GM21825 (cell line): Measurements from ENCODE around the gene DNAJA4.
A peak's percentile ranks its signal among the peaks of the same experiment; 100 is the strongest.

Experiments used
- ATAC-seq: cut with Tn5 transposase; IDR thresholded peaks from one replicate; pipeline ENCODE4 v1.9.1; 2021; ENCODE audit warnings: mild to moderate bottlenecking, moderate library complexity; ENCODE audit not compliant: unreplicated experiment

Gene DNAJA4

GRCh38 chr15:78276064-78276943 is 11.9 kb downstream of the DNAJA4 start:
- no peak for ATAC-seq

GRCh38 chr15:78280319-78281072 is 16.1 kb downstream of the DNAJA4 start:
- ATAC-seq, result no peak

GRCh38 chr15:78282324-78282723 is 18.0 kb downstream of the DNAJA4 start:
- ATAC-seq, result no peak

DNA sequence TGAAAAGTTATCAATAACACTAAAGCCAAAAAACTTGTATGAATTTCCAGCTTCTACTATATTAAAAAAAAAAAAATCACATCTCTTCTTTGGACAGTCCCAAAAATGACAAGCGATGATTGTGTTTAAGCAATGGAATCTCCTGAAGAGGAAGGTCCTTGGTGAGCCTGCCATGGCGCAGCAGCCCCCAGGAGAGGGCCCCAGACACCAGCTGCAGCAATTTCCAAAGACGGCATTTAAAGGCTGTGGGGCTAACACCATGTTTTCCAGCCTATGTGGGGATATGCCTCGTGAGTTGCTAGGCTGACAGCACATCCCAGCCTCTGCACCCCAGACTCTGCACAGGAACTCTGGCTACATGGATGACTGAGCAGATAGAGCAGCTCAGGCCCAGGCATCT is 20.4 kb downstream of the DNAJA4 start:
- no peak for ATAC-seq

DNA sequence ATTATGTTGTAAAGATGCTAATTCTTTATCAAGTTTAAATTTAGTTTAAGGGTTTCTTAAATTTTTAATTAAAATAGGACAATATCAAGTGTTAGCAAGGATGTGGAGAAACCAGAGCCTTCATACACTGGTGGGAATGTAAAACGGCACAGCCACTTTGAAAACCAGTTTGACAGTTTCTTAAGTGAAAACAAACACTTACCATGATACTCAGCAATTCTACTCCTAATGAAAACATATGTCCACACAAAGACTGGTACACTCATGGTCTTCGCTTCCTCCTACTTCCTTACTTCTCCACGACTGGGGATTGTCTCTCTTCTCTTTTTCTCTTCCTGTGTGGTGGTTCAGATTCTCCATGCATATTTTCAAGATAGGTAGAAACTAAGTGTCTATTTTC is 25.9 kb downstream of the DNAJA4 start:
- no peak for ATAC-seq

- no peak for ATAC-seq
These were observed 26.7 kb downstream of the DNAJA4 start for GRCh38 chr15:78291052-78291451.

DNA sequence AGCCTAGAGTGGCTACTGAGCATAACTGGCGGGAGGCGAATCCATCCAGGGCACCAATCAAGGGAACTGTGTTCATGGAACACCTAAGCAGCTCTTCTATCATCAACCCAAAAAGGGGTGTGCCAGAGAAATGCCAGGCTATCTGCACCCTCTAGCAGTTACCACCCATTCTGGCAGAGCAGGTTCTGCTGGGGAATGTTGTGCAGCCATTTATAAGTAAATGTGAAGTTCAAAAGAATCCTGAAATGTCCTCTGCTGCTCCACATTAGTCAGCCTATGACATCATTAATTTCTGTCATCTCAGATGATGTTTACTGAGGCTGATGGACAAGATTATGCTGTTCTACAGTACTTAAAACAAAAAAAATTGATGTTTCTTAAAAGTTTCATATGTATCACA is 27.3 kb downstream of the DNAJA4 start:
- no peak for ATAC-seq

GRCh38 chr15:78292219-78292618 is 27.9 kb downstream of the DNAJA4 start:
- no peak for ATAC-seq

- peak; percentile 83 for ATAC-seq
These were observed 35.0 kb downstream of the DNAJA4 start, which contains the start of gene SKIC8 for GRCh38 chr15:78299101-78299930. Gene SKIC8 (minus strand): TSS chr15:78299609. CDS start chr15:78295686, 3,923 bp downstream.

DNA sequence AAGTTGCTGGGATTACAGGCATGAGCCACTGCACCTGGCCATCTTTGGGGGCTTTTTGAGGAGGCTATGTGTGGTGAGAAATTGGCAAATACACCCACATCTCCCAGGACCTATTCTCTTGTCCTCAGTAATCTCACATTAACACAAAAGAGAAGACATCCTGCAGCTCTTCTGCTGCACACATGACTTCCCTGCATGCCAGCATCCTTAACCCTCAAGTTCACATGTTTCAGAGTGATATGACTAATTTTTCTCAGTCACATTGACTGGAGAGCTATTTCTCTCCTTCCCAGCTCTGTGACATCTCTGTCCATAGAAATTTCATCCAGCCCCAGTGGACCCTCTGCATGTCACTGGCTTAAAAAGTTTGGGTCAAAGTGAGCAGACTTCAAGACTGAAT is 37.0 kb downstream of the DNAJA4 start:
- no peak for ATAC-seq

DNA sequence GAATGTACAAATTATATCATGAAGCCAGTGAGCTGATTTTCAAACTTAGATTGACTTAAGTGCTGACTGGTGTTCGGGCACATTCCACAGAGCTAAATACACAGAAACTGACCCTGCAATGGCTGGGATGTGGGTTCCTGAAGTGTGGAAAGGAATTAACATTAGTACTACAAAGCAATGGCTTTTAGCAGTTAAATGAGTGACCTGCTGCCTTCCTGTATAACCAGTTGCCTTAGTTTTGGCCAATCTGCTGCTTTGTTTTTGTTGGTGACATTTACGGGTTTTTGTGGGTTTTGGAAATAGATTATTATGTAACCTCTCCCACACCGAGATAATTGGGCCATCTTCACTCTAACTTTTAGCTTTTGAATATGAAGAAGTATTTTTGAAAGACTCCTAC is 37.5 kb downstream of the DNAJA4 start:
- no peak for ATAC-seq

DNA sequence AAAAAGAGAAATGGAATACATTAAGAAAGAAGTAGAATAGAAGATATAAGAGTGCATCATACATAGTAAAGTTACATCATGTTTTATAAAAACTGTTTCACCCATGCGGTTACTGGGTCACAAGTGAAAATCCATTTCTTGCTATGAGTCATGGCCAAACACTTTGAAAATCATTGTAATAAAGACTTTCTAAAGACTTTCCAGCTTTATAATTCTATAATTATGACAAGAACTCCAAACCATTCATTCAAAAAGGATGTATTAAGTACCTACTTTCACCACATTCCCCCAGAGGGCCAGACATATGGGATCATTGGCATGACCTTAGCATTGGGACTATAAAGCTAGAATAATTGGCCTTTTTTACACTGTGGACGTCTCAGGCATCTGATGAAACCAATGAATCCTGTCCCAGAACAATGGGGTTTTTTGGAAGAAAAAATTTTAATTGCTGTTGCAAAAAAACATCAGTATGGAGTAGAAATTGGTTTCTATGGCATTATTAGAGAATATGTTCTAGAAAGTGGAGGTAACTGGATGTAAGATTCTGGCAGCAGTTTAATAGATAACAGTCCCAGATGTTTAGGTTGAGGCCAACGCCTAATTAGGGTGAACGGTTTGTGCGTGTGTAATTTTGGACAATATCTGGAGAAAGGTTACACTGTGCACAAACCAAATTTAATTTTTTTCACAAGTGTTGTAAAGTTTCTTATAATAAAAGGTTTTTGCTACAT is 38.4 kb downstream of the DNAJA4 start:
- no peak for ATAC-seq

DNA sequence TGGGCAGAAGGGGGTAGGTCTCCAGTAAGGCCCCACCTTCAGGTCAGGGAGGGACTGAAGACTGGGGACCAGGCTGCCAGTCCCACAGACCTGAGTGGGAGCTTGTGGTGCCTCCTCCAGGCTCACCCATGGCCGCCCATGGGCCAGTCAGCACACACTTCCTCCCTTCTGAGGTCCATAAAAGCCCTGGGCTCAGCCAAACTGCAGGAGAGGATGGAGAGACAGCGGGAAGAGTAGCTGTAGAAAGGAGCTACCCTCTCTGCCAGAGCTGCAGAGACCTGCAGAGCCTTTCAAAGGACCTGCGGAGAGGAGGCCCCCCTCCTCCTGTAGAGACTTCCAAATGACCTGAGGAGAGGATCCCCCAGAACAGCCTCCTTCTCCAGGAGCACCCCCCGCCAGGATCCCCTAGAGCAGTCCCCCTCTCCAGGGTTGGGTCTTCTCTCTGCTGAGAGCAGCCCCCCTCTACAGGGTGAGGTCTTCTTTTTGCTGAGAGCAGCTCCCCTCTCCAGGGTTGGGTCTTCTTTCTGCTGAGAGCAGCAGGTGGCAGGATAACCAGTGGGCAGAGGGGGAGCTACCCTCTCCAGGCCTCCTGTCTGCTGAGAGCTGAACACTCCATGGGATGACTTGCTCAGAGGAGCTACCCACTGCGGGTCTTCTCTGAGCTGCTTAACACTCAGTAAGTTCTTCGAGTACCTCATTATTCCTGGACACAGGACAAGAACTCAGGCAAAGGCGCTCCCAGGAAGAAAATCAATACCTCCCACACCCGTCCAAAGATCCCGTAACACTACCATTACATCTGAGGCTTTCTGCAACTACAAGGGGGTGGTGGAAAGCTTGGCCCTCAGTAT is 40.1 kb downstream of the DNAJA4 start:
- ATAC-seq, result no peak

- ATAC-seq, result no peak
These were observed 41.9 kb downstream of the DNAJA4 start for GRCh38 chr15:78306176-78306774.

- no peak for ATAC-seq
These were observed 43.6 kb downstream of the DNAJA4 start for GRCh38 chr15:78307976-78308375.

DNA sequence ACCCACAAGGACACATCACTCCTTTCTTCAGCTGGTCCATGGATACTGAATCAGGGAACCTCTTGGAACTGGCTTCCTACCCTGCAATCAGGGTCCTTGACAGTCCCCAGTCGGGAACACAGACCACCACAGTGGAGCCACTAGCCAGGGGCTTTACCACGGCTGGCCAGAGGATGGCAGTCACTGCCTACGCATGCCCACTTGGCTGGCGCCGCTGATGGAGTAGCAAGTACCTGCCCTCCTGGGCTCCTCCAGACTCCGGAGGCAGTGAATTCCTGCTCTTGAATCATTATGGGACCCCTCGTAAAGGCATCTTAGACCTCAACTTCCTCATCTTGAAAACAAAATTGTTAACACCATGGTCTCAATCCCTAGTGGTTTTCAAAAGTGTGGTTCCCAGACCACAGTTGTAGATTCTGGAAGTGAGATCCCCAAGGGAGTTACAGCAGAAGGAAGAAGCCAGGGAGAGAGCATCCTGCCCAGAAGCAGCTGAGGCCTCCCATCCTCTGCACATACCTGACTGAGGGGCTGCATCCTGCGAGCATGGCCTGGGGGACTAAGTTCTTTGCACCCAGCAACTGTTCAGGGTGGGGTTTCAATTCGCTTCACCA is 44.2 kb downstream of the DNAJA4 start:
- no peak for ATAC-seq

GRCh38 chr15:78311292-78311691 is 46.9 kb downstream of the DNAJA4 start:
- ATAC-seq, result no peak

DNA sequence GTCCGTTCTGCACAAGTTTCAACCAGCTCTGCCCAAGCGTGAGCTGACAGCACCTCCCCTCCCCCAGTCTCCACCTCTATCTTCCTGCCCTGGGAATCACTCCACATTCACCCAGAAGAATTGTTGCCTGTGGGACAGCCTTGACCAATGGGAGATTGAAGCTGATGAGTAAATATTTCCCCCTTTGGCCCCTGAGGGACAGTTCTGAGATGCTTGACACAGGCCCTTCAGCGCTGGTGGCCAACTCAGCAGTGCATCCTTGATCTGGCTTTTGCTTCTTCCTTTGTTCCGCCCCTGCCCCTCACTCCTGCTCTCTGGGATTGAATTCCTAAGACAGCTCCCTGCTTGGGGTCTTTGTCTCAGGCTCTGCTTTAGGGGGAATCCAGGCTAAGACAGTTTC is 48.2 kb downstream of the DNAJA4 start:
- ATAC-seq, result no peak

GRCh38 chr15:78312957-78313356 is 48.6 kb downstream of the DNAJA4 start:
- ATAC-seq, result no peak
